GM12878 (cell line): Measurements from ENCODE around the gene WDR31.

Experiments used
- ASH2L ChIP-seq: fragments of 300-600, 200-600 bp; sonication (generic); IDR thresholded peaks from 2 replicates; pipeline ENCODE4 v1.6.1; 2017; ENCODE audit warnings: low read depth, mild to moderate bottlenecking, borderline replicate concordance
- CHD4 ChIP-seq: fragments of 200-600 bp; sonication (generic); IDR thresholded peaks from 2 replicates; pipeline ENCODE4 v1.6.1; 2016; ENCODE audit warnings: mild to moderate bottlenecking
- MXI1 ChIP-seq: fragments of 150-350 bp; IDR thresholded peaks from 2 replicates; pipeline ENCODE4 v1.6.1; 2011; ENCODE audit warnings: low read depth, mild to moderate bottlenecking, inconsistent platforms, low read length, improper control_type of control experiment
- NFYA ChIP-seq: IDR thresholded peaks from 2 replicates; pipeline ENCODE4 v1.6.1; 2011; ENCODE audit warnings: low read depth, mild to moderate bottlenecking, low read length, improper control_type of control experiment, borderline replicate concordance
- POLR2A ChIP-seq: IDR thresholded peaks from 2 replicates; pipeline ENCODE4 v1.6.1; 2011; ENCODE audit warnings: low read depth, mild to moderate bottlenecking, low read length
- RB1 ChIP-seq: fragments of 450-650 bp; formaldehyde crosslinking; IDR thresholded peaks from 2 replicates; pipeline ENCODE4 v1.6.1; 2017; ENCODE audit warnings: mild to moderate bottlenecking, borderline replicate concordance
- TARDBP ChIP-seq: IDR thresholded peaks from 2 replicates; pipeline ENCODE4 v1.6.1; 2016; ENCODE audit warnings: borderline replicate concordance
- TCF12 ChIP-seq: IDR thresholded peaks from 2 replicates; pipeline ENCODE4 v1.6.1; 2011; ENCODE audit warnings: low read depth, mild to moderate bottlenecking, low read length
- TF ChIP-seq, protein P1 (sequence below), 3 experiments: IDR thresholded peaks in 2 of 3; conservative IDR thresholded peaks in 1 of 3; 2 replicates each; pipeline ENCODE4 v1.5.1; 2011; ENCODE audit warnings: low read depth in 3 of 3, low read length in 3 of 3, mild to moderate bottlenecking in 3 of 3, control low read depth in 2 of 3, moderate library complexity in 2 of 3, inconsistent platforms in 1 of 3, mixed read lengths in 1 of 3; ENCODE audit not compliant: control insufficient read depth in 2 of 3, insufficient read depth in 1 of 3; ENCODE audit errors: extremely low read depth in 1 of 3

DNA sequence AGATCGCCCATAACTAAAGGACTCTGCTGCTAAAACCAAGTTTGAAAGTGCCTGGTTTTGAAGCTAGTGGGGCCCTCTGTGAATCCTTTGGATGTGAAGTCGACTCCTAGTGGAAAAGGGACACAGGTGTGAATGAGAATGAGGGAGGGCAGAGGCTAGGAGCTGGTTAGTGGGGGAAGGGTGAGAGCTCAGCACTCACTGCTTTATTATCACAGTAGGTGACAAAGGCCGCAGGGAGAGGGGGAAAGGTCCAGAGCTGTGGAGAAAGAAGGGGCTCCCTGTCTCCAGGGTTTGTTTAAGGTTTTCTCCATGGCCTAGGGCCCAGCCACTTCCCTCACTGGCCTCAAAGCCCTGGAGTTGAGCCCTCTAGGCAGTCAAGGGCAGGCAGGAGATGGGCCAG, 33.2 kb upstream of the WDR31 start:
- TF ChIP-seq CHD4 (no peak), POLR2A (no peak), ASH2L (no peak), TCF12 (no peak), RB1 (no peak), NFYA (no peak), MXI1 (no peak), TARDBP (no peak)
- TF ChIP-seq, protein P1, sequence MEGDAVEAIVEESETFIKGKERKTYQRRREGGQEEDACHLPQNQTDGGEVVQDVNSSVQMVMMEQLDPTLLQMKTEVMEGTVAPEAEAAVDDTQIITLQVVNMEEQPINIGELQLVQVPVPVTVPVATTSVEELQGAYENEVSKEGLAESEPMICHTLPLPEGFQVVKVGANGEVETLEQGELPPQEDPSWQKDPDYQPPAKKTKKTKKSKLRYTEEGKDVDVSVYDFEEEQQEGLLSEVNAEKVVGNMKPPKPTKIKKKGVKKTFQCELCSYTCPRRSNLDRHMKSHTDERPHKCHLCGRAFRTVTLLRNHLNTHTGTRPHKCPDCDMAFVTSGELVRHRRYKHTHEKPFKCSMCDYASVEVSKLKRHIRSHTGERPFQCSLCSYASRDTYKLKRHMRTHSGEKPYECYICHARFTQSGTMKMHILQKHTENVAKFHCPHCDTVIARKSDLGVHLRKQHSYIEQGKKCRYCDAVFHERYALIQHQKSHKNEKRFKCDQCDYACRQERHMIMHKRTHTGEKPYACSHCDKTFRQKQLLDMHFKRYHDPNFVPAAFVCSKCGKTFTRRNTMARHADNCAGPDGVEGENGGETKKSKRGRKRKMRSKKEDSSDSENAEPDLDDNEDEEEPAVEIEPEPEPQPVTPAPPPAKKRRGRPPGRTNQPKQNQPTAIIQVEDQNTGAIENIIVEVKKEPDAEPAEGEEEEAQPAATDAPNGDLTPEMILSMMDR (IDR thresholded peaks at IDR 0.05 in 2 of 3, conservative IDR thresholded peaks at IDR 0.05 in 1 of 3; ENCODE audit: control insufficient read depth in 2 of 3, extremely low read depth in 1 of 3, insufficient read depth in 1 of 3, low read depth in 3 of 3, low read length in 3 of 3): no peak
